ENCODE measurements around the gene LRRFIP1. TPM values are rescaled to one million over a fixed set of nuclear protein-coding genes. Genes with fewer than 3 reads are reported as not detected.

LRRFIP1 gene
- polyA plus RNA-seq, 1 donor (not counting 4 experiments of a cell fraction or from before 2014, with no cell fraction given): 115 TPM

DNA sequence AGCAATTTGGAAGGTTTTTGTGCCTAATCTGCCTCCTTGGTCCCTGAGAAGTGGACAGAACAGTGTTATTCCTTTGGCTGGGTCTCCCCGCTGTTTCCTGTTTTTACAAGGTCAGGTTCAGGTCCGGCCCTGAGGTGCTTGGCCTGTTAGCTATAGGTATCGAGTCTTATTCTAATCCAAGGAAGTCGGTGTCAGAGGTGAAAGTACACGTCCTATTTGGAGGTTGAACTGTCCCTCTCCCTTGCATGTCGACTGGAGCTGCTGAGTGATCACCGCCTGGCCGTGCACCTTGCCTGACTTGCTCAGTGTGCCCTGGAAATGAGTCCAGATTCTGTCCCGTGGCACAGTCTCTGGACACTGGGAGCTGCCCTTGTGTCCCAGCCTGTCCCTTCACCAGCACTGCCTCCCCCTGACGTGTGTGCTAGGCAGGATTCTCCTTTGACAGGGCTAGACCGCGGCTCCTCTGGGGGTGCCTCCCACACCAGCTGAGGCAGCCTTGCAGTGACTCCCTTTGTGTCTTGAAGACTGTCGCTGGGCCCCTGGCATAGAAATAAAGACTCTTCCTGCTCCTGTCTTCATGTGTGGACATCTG is 105.5 kb downstream of the LRRFIP1 start:
- H3K27me3 ChIP-seq (ENCODE audit: control insufficient read depth, extremely low read depth, insufficient read depth, low read length): no peaks in the 10 kb centered on the region
- H3K4me3 ChIP-seq (ENCODE audit: control insufficient read depth in 2 of 3, extremely low read depth in 1 of 3, insufficient read depth in 2 of 3, low read depth in 1 of 3, low read length in 3 of 3): no peak overlapping the region
- H3K27ac ChIP-seq (ENCODE audit: control insufficient read depth, insufficient read depth, low read length): no peak overlapping the region
- no peak overlapping the region for H3K4me2 ChIP-seq (ENCODE audit: control insufficient read depth, extremely low read depth, insufficient read depth, low read depth, low read length)
- TF ChIP-seq, protein P1, sequence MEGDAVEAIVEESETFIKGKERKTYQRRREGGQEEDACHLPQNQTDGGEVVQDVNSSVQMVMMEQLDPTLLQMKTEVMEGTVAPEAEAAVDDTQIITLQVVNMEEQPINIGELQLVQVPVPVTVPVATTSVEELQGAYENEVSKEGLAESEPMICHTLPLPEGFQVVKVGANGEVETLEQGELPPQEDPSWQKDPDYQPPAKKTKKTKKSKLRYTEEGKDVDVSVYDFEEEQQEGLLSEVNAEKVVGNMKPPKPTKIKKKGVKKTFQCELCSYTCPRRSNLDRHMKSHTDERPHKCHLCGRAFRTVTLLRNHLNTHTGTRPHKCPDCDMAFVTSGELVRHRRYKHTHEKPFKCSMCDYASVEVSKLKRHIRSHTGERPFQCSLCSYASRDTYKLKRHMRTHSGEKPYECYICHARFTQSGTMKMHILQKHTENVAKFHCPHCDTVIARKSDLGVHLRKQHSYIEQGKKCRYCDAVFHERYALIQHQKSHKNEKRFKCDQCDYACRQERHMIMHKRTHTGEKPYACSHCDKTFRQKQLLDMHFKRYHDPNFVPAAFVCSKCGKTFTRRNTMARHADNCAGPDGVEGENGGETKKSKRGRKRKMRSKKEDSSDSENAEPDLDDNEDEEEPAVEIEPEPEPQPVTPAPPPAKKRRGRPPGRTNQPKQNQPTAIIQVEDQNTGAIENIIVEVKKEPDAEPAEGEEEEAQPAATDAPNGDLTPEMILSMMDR (optimal IDR thresholded peaks at IDR 0.05 in 1 of 3, IDR thresholded peaks at IDR 0.05 in 1 of 3, conservative IDR thresholded peaks at IDR 0.05 in 1 of 3; ENCODE audit: extremely low read depth in 1 of 3, insufficient read depth in 2 of 3, low read length in 3 of 3): no peak
- TF ChIP-seq EZH2 (IDR thresholded peaks at IDR 0.05; ENCODE audit: low read length): no peak
- DNase-seq (ENCODE audit: low read depth, low spot score) (no peak), FAIRE-seq (no peak)
- H3K4me1 ChIP-seq (ENCODE audit: control insufficient read depth, extremely low read depth, insufficient read depth, low read length): peaks cover 24% of the 10 kb centered on the region
- H3K9ac ChIP-seq (ENCODE audit: control insufficient read depth, extremely low read depth, insufficient read depth, low read length): no peak overlapping the region
- peaks cover 16% of the 10 kb centered on the region for H4K20me1 ChIP-seq (ENCODE audit: control insufficient read depth, extremely low read depth, insufficient read depth, low read length)
- H3K36me3 ChIP-seq (ENCODE audit: control insufficient read depth in 2 of 2, extremely low read depth in 1 of 2, insufficient read depth in 2 of 2, low read length in 2 of 2): peaks cover 20 to 25% of the 10 kb centered on the region in 2 experiments
- dilution Hi-C loops (cut with MboI; ENCODE audit: extremely low pct_ligation_motif_present, low sequenced_read_pairs): no loop called here
- no peak overlapping the region for H2AFZ ChIP-seq (ENCODE audit: control insufficient read depth, low read length)
- H3K9me3 ChIP-seq (ENCODE audit: control insufficient read depth, low read depth, low read length): no peaks in the 10 kb centered on the region
- peaks cover 85% of the 10 kb centered on the region for H3K79me2 ChIP-seq (ENCODE audit: control insufficient read depth, insufficient read depth, low read length)
- H3K9me1 ChIP-seq (ENCODE audit: control insufficient read depth, extremely low read depth, insufficient read depth, low read length): peaks cover 8% of the 10 kb centered on the region

DNA sequence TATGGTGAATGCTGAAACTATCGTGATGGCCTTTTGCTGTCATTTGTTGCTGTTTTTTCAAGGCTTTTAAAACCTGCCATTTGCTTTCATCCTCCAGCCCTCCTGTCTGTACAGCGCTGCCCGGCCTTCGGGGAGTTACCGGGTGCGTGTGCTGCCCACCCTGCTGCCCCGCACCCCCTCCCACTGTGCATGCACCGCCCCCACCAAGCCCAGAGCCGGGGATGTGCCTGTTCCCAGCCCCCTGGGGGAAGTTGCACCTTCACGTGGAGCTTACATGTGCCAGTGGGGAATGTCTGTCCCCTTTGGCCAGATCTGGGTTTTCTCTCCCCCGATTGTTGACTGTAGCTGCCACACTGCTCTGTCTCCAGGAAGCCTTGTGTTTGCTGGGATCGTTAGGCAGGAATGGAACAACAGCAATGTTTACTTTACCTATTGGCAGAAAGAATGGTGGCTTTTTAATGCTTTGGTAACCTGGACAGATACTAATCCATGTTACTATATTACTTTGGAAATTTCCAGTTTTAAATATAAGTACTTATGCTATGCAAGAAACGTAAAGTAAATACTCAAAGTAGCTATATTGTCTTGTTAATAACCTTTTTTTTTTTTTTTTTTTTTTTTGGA is 106.4 kb downstream of the LRRFIP1 start:
- FAIRE-seq (no peak), DNase-seq (ENCODE audit: low read depth, low spot score) (no peak)
- Histone ChIP-seq H3K4me3 (ENCODE audit: control insufficient read depth in 2 of 3, extremely low read depth in 1 of 3, insufficient read depth in 2 of 3, low read depth in 1 of 3, low read length in 3 of 3) (no peak overlapping the region), H3K4me1 (ENCODE audit: control insufficient read depth, extremely low read depth, insufficient read depth, low read length) (peaks cover 24% of the 10 kb centered on the region), H4K20me1 (ENCODE audit: control insufficient read depth, extremely low read depth, insufficient read depth, low read length) (peaks cover 16% of the 10 kb centered on the region), H3K36me3 (ENCODE audit: control insufficient read depth in 2 of 2, extremely low read depth in 1 of 2, insufficient read depth in 2 of 2, low read length in 2 of 2) (peaks cover 22 to 29% of the 10 kb centered on the region in 2 experiments), H3K27me3 (ENCODE audit: control insufficient read depth, extremely low read depth, insufficient read depth, low read length) (no peaks in the 10 kb centered on the region), H3K9me1 (ENCODE audit: control insufficient read depth, extremely low read depth, insufficient read depth, low read length) (peaks cover 8% of the 10 kb centered on the region), H3K9ac (ENCODE audit: control insufficient read depth, extremely low read depth, insufficient read depth, low read length) (no peak overlapping the region), H3K79me2 (ENCODE audit: control insufficient read depth, insufficient read depth, low read length) (peaks cover 85% of the 10 kb centered on the region), H2AFZ (ENCODE audit: control insufficient read depth, low read length) (no peak overlapping the region), H3K9me3 (ENCODE audit: control insufficient read depth, low read depth, low read length) (no peaks in the 10 kb centered on the region), H3K27ac (ENCODE audit: control insufficient read depth, insufficient read depth, low read length) (no peak overlapping the region), H3K4me2 (ENCODE audit: control insufficient read depth, extremely low read depth, insufficient read depth, low read depth, low read length) (no peak overlapping the region)
- TF ChIP-seq, protein P1 (optimal IDR thresholded peaks at IDR 0.05 in 1 of 3, IDR thresholded peaks at IDR 0.05 in 1 of 3, conservative IDR thresholded peaks at IDR 0.05 in 1 of 3; ENCODE audit: extremely low read depth in 1 of 3, insufficient read depth in 2 of 3, low read length in 3 of 3): no peak
- no peak for TF ChIP-seq EZH2 (IDR thresholded peaks at IDR 0.05; ENCODE audit: low read length)
- dilution Hi-C loops (cut with MboI; ENCODE audit: extremely low pct_ligation_motif_present, low sequenced_read_pairs): no loop called here
